Left lung (tissue), 10 donors: ENCODE results near the gene NAA40. TPM values are rescaled to one million over a fixed set of nuclear protein-coding genes. Genes with fewer than 3 reads are reported as not detected.

Experiments
- ATAC-seq: fragments of 200-7000 bp; cut with Tn5 transposase; one replicate; pipeline ENCODE4 v1.9.1; 2020; ENCODE audit warnings: moderate library complexity
- DNase-seq, 4 donors: peaks; one replicate each; pipeline ENCODE4 v3.0.0-alpha.2; 2013 to 2020
- H3K27ac ChIP-seq, 2 donors: fragments of 200-600 bp; sonication (generic) in 1 of 2; one replicate each; pipeline versions ENCODE4 v1.5.0 to v1.8.0; 2020 to 2021
- H3K27me3 ChIP-seq, 2 donors: fragments of 200-600 bp; sonication (generic) in 1 of 2; one replicate each; pipeline versions ENCODE4 v1.5.0 to v1.8.0; 2020 to 2021
- H3K36me3 ChIP-seq, 2 donors: fragments of 200-600 bp; sonication (generic) in 1 of 2; one replicate each; pipeline versions ENCODE4 v1.5.0 to v1.8.0; 2020 to 2021
- H3K4me1 ChIP-seq, 2 donors: fragments of 200-600 bp; one replicate each; pipeline ENCODE4 v1.8.0; 2021
- H3K4me3 ChIP-seq, 2 donors: fragments of 200-600 bp; sonication (generic) in 1 of 2; one replicate each; pipeline versions ENCODE4 v1.5.0 to v1.8.0; 2020 to 2021; ENCODE audit warnings: mild to moderate bottlenecking in 1 of 2
- H3K9me3 ChIP-seq, 2 donors: fragments of 200-600 bp; sonication (generic) in 1 of 2; one replicate each; pipeline versions ENCODE4 v1.5.0 to v1.8.0; 2020 to 2021
- CTCF ChIP-seq, 2 donors: fragments of 200-600 bp; sonication (generic) in 1 of 2; IDR thresholded peaks; one replicate each; pipeline versions ENCODE4 v1.5.0 to v1.8.0; 2021; ENCODE audit warnings: antibody characterized with exemption in 2 of 2
- intact Hi-C, 2 donors: fragments of 100-400 bp; cut with DNase I; formaldehyde crosslinking; loops; one replicate each; pipeline versions ENCODE4 v1.11.2 to v1.14.2; 2022
- polyA plus RNA-seq, 6 donors: library from polyadenylated mRNA; unstranded; fragments of 120-200 nt; gene quantifications; one replicate each; pipeline ENCODE4 v1.2.1, GENCODE V29; 2013; ENCODE audit not compliant: insufficient read length in 6 of 6
- total RNA-seq, 2 donors: library from RNA; stranded (reverse); fragmentation: NEBNext Ultra II Directional; extraction: Animal tissue kit (Norgen Biotek cat#: 25700); gene quantifications; one replicate each; pipeline ENCODE4 v1.2.1, GENCODE V29; 2021
- donor health status: DM: no; HTN: yes; CAD: no.
- donor health status: DM: no; HTN: no; CAD: no.

NAA40 gene
- total and polyA plus RNA-seq, 8 donors, result 15.9 to 34.8 (median 28.4) TPM

DNA sequence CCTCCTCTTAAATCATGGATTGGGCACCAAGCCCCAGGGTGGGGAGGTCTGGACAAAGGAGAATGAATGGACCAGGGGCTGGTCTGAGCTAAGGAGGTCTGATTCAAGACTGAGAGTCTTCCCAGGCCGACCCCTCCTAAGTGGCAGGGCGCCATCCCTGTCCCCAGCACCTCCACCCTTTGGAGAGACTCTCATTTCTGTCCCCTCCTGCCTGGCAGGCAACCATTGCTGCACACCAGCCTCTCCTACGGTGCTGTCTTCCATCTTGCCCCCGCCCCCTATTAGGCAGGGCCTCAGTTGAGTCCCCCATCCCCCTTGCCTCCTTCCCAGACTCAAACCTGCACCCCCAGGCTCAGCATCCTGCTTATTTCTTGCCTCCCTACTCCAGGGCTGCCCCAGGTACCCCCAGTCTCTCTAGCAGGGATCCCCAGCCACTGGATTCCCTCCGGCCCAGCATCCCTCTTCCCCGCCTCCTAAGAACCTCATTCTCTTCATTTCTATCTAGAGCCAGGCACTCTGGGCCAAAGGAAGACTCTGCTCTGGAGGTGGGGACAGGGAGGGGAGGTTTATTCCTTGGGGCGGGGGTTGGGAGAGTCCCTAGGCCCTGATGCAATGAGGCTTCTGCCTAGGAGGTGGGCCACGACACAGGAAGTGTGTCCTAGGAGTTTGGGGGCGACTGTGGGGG lies 20.2 kb upstream of the NAA40 start:
- Histone ChIP-seq H3K27me3 (peaks cover 0 to 59% of the 10 kb centered on the region in 2 donors), H3K4me1 (peaks cover 25 to 52% of the 10 kb centered on the region in 2 donors), H3K4me3 (peak overlapping the region in 1 of 2 donors; percentile 35), H3K9me3 (no peaks in the 10 kb centered on the region), H3K36me3 (no peaks in the 10 kb centered on the region), H3K27ac (peak overlapping the region; percentile 18 to 69)
- no peak for TF ChIP-seq CTCF (IDR thresholded peaks at IDR 0.05)
- no peak for DNase-seq
- intact Hi-C loops, result no loop called here
- no peak for ATAC-seq

GRCh38 chr11:63919267-63920125 lies 19.3 kb upstream of the NAA40 start:
- no peak for TF ChIP-seq CTCF (IDR thresholded peaks at IDR 0.05)
- no peaks in the 10 kb centered on the region for H3K36me3 ChIP-seq
- H3K4me1 ChIP-seq, result peaks cover 25 to 52% of the 10 kb centered on the region in 2 donors
- H3K9me3 ChIP-seq, result no peaks in the 10 kb centered on the region
- H3K27ac ChIP-seq, result no peak overlapping the region
- intact Hi-C loops, result loop anchor here in 1 of 2 donors (10.0 kb wide), 1 partner anchor 75 kb away; no protein-coding TSS in a partner anchor
- ATAC-seq (peak; percentile 3), DNase-seq (no peak)
- H3K27me3 ChIP-seq, result peaks cover 0 to 59% of the 10 kb centered on the region in 2 donors
- H3K4me3 ChIP-seq, result no peak overlapping the region

GRCh38 chr11:63920126-63920938 lies 18.5 kb upstream of the NAA40 start:
- no peak for TF ChIP-seq CTCF (IDR thresholded peaks at IDR 0.05)
- Histone ChIP-seq H3K9me3 (no peaks in the 10 kb centered on the region), H3K4me1 (peaks cover 25 to 52% of the 10 kb centered on the region in 2 donors), H3K27me3 (peaks cover 0 to 51% of the 10 kb centered on the region in 2 donors), H3K36me3 (no peaks in the 10 kb centered on the region), H3K27ac (no peak overlapping the region), H3K4me3 (no peak overlapping the region)
- intact Hi-C loops, result loop anchor here in 1 of 2 donors (10.0 kb wide), 1 partner anchor 76 kb away; no protein-coding TSS in a partner anchor
- ATAC-seq (peak; percentile 41), DNase-seq (peak in 2 of 4 donors; percentile 56 to 83)

DNA sequence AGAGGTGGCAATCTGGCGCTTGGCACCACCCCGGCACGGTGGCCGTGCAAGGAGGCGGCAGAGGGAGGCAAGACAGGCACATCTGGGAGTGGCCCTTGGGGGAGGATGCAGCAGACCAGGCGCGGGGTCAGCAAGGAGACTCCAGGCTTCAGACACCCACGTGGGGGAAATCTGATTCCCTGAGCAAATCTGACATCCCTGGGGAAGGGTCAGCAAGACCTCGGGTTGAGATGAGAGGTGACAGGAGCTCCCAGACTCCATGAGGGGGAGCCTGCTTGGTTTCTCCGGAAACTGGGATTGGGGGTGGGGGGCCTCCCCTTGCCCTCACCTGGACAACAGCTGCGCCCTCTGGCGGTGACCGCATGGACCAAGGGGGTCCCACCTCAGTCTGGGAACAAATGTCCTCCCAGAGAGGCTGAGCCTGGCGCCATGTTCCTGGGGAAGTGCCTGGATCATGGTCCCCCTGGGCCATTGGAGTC lies 17.8 kb upstream of the NAA40 start:
- Histone ChIP-seq H3K27me3 (peaks cover 0 to 44% of the 10 kb centered on the region in 2 donors), H3K4me3 (no peak overlapping the region), H3K36me3 (no peaks in the 10 kb centered on the region), H3K9me3 (no peaks in the 10 kb centered on the region), H3K27ac (no peak overlapping the region), H3K4me1 (peaks cover 25 to 47% of the 10 kb centered on the region in 2 donors)
- intact Hi-C loops, result loop anchor here in 1 of 2 donors (10.0 kb wide), 1 partner anchor 76 kb away; no protein-coding TSS in a partner anchor
- peak; percentile 24 to 46 for TF ChIP-seq CTCF (IDR thresholded peaks at IDR 0.05)
- DNase-seq (no peak), ATAC-seq (no peak)
